GM12874 (cell line): ENCODE measurements around the gene SLC38A6.

ENCODE experiments used
- TF ChIP-seq, protein P1 (sequence below): IDR thresholded peaks from 2 replicates; pipeline ENCODE4 v1.5.1; 2011; ENCODE audit warnings: low read depth, mild to moderate bottlenecking, control low read depth, low read length, moderate library complexity; ENCODE audit not compliant: insufficient read depth

SLC38A6 gene

DNA sequence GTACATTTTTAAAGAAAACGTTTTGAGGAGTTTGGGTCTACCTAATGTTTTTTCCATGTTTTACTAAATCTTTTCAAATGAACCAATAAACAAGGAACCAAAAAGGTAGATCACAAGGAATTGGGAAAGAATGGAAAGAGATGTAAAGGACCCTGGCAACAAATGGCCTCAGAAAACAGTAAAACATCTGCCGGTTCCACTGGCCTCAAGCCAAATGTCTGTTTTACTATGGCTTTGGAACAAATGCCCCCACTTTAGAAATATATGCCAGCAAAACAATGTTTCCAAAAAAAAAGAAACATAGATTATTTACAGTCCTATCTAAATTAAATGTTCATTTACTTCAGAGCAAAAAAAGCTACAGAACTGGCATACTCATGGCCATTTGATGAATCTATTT is 3.2 kb upstream of the SLC38A6 start:
- TF ChIP-seq, protein P1, sequence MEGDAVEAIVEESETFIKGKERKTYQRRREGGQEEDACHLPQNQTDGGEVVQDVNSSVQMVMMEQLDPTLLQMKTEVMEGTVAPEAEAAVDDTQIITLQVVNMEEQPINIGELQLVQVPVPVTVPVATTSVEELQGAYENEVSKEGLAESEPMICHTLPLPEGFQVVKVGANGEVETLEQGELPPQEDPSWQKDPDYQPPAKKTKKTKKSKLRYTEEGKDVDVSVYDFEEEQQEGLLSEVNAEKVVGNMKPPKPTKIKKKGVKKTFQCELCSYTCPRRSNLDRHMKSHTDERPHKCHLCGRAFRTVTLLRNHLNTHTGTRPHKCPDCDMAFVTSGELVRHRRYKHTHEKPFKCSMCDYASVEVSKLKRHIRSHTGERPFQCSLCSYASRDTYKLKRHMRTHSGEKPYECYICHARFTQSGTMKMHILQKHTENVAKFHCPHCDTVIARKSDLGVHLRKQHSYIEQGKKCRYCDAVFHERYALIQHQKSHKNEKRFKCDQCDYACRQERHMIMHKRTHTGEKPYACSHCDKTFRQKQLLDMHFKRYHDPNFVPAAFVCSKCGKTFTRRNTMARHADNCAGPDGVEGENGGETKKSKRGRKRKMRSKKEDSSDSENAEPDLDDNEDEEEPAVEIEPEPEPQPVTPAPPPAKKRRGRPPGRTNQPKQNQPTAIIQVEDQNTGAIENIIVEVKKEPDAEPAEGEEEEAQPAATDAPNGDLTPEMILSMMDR: no peak

DNA sequence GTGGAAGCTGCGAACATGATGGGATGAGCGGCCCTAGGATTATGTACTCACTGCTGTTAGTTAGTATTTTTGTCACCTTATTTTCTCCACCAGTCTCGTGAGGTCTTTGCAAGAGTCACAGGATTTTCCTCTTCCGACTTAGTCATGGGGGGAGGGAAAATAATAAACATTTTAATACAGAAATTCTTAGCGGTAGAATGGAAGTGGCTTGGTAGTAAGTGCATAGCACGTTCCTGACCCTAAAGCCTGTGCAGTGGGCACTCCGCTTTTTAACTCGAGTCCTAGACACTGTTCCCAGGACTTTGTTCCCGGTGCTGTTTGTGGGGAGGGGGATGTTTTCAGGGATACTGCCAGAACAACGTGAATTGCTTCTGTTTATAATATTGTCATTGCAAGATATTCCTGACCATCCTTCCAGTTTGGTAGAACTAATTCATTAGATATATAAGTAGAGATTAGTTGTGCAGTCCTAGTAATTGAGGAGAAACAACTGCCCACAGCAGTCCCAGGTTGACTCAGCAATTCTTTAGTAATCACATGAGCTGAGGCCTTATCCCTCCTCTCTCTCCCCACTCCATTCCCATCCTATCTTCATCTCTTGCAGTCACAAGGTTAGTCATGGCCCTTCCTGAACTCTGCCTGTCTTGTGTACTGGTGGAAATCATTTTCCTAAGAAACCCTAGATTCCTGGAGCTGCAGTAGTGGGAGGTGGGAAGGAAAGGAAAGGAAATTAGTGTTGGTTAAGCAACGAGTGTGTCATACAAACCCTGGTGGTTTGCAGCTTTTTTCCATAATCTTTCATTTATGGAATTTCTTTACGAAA is 799 bp downstream of the SLC38A6 start:
- TF ChIP-seq, protein P1: no peak

DNA sequence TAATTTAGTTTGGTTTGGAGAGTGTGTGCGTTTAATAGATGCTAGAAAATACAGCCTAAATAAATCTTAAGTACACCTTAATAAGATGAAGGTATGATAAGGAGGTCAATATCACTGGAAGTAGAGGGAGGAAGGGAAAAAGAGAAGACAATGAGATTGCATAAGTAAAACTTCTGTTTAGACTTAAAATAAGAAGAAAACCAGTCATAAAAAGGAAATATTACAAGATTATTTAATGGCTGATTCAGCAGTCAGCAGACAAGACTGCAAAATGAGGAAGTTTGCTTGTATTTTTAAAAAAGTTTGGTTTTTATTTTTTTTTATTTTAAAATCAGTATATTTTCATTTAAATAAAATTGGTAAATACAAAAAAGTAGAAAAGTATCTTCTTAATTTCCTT is 3.2 kb downstream of the SLC38A6 start:
- TF ChIP-seq, protein P1: no peak

DNA sequence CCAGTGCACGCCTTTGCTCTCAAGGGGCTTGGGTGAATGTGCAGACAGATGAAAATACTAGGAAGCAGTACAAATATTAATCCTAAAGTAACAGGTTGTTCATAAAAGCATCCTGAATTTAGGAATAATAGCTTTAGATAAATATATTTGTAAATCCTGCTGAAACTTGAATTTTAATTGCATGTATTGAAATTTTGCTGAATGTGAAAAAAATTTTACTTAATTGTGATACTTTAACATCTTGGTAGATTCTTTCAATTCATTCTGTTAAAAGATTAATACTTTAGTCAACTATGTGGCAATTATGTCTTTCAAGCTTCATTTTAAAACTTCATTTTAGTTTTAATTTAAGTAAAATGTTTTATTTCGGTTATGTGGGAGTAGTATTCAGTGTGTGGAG is 5.5 kb downstream of the SLC38A6 start:
- TF ChIP-seq, protein P1: no peak

DNA sequence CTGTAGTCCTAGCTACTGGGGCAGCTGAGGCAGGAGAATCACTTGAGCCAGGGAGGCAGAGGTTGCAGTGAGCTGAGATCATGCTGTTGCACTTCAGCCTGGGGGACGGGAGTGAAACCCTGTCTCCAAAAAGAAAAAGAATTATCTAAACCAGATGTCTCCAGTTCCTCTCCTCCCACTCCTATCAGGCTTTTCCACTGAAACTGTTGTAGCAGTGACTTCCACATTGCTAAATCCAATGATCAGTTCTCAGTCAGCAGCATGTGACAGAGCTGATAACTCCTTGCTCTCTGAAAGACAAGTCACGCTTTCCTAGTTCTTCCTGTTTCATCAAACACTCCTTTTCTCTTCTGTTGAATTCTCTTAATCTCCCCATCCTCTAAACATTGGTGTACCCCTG is 8.6 kb downstream of the SLC38A6 start:
- TF ChIP-seq, protein P1: no peak

DNA sequence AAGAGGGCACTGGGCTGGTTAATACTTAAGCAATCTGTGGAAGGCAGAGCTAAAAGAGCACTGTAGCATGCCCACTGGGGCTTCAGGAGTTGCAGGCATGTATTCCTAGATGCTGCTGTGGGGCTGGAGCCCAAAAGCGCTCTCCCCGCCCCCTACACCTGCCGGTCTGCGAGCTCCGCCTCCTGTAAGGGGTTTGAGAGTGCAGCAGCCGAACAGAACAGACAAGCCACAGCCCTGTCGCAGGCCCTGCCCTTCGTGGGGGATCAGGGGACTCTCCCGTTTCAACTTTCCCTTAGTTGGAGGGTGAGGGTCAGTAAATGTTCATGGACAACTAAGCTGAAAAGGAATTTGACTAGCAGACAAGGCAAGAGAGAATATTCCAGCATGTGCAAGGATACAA is 17.6 kb downstream of the SLC38A6 start:
- TF ChIP-seq, protein P1: no peak

DNA sequence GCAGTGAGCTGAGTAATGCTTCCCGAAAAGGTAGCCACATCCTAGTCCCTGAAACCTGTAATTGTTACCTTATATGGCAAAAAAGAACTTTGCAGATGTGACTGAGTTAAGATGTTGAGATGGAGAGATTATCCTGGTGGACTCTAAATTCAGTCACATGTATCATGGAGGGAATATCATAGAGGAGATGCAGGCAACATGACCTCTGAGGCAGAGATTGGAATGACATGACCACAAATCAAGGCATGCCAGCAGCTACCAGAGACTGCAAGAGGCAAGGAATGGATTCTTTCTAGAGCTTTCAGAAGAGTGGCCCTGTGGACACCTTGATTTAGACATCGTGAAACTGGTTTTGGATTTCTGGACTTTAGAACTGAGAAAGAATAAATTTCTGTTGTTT is 18.5 kb downstream of the SLC38A6 start:
- TF ChIP-seq, protein P1: no peak
